WTC11 (cell line): ENCODE results near the gene NR2F6. TPM values are rescaled to one million over a fixed set of nuclear protein-coding genes. Genes with fewer than 3 reads are reported as not detected.
A peak's percentile ranks its signal among the peaks of the same experiment; 100 is the strongest.

ENCODE experiments used
- ATF1 ChIP-seq: sonication (generic); formaldehyde crosslinking; IDR thresholded peaks from 2 replicates; pipeline ENCODE4 v1.8.1; 2023; ENCODE audit warnings: mild to moderate bottlenecking, moderate library complexity, missing genetic modification reagents
- CREB1 ChIP-seq: sonication (generic); formaldehyde crosslinking; IDR thresholded peaks from 2 replicates; pipeline ENCODE4 v1.8.0; 2023; ENCODE audit warnings: mild to moderate bottlenecking, missing genetic modification reagents
- EMX1 ChIP-seq: fragments of 250-450 bp; sonication (Bioruptor Pico); IDR thresholded peaks from 2 replicates; pipeline ENCODE4 v1.8.0; 2021; ENCODE audit warnings: mild to moderate bottlenecking
- ESRRA ChIP-seq: sonication (generic); formaldehyde crosslinking; IDR thresholded peaks from 2 replicates; pipeline ENCODE4 v1.8.1; 2022; ENCODE audit warnings: mild to moderate bottlenecking, missing genetic modification reagents, borderline replicate concordance
- FOXP1 ChIP-seq: sonication (generic); formaldehyde crosslinking; IDR thresholded peaks from 2 replicates; pipeline ENCODE4 v1.8.0; 2022; ENCODE audit warnings: missing genetic modification reagents, mild to moderate bottlenecking, moderate library complexity, borderline replicate concordance
- GABPB1 ChIP-seq: sonication (generic); formaldehyde crosslinking; IDR thresholded peaks from 2 replicates; pipeline ENCODE4 v1.8.1; 2023; ENCODE audit warnings: mild to moderate bottlenecking, missing genetic modification reagents
- GRHL2 ChIP-seq: fragments of 250-450 bp; sonication (Bioruptor Pico); IDR thresholded peaks from 2 replicates; pipeline ENCODE4 v1.8.0; 2022; ENCODE audit warnings: mild to moderate bottlenecking, moderate library complexity; ENCODE audit not compliant: insufficient replicate concordance, severe bottlenecking
- IRF2 ChIP-seq: sonication (generic); formaldehyde crosslinking; IDR thresholded peaks from 2 replicates; pipeline ENCODE4 v1.8.0; 2022; ENCODE audit warnings: low read depth, missing genetic modification reagents, borderline replicate concordance
- MYBL2 ChIP-seq: sonication (generic); formaldehyde crosslinking; IDR thresholded peaks from 2 replicates; pipeline ENCODE4 v1.8.1; 2023; ENCODE audit warnings: mild to moderate bottlenecking, moderate library complexity, missing genetic modification reagents
- NFYB ChIP-seq: sonication (generic); formaldehyde crosslinking; conservative IDR thresholded peaks from 2 replicates; pipeline ENCODE4 v1.8.0; 2022; ENCODE audit warnings: low read depth, missing genetic modification reagents
- NR3C1 ChIP-seq: sonication (generic); formaldehyde crosslinking; conservative IDR thresholded peaks from 2 replicates; pipeline ENCODE4 v1.8.1; 2023; ENCODE audit warnings: low read depth, mild to moderate bottlenecking, missing genetic modification reagents
- OVOL2 ChIP-seq: fragments of 250-450 bp; sonication (Bioruptor Pico); IDR thresholded peaks from 2 replicates; pipeline ENCODE4 v1.9.0; 2021; ENCODE audit warnings: mild to moderate bottlenecking, borderline replicate concordance
- PRRX2 ChIP-seq: fragments of 250-450 bp; sonication (Bioruptor Pico); IDR thresholded peaks from 2 replicates; pipeline ENCODE4 v1.8.0; 2021; ENCODE audit warnings: mild to moderate bottlenecking
- RORB ChIP-seq: fragments of 250-450 bp; sonication (Bioruptor Pico); IDR thresholded peaks from 2 replicates; pipeline ENCODE4 v1.9.0; 2021; ENCODE audit warnings: mild to moderate bottlenecking
- TCF7 ChIP-seq: sonication (generic); formaldehyde crosslinking; IDR thresholded peaks from 2 replicates; pipeline ENCODE4 v1.8.0; 2022; ENCODE audit warnings: mild to moderate bottlenecking, low read depth, missing genetic modification reagents, moderate library complexity
- ZNF121 ChIP-seq: sonication (generic); formaldehyde crosslinking; IDR thresholded peaks from 2 replicates; pipeline ENCODE4 v1.8.0; 2023; ENCODE audit warnings: missing genetic modification reagents
- ZNF263 ChIP-seq: sonication (generic); formaldehyde crosslinking; IDR thresholded peaks from 2 replicates; pipeline ENCODE4 v1.8.1; 2022; ENCODE audit warnings: low read depth, mild to moderate bottlenecking, moderate library complexity, missing genetic modification reagents
- ZNF423 ChIP-seq: fragments of 250-450 bp; sonication (Bioruptor Pico); IDR thresholded peaks from 2 replicates; pipeline ENCODE4 v2.1.2; 2022; ENCODE audit warnings: mild to moderate bottlenecking, moderate library complexity
- ZNF671 ChIP-seq: fragments of 250-450 bp; sonication (Bioruptor Pico); IDR thresholded peaks from 2 replicates; pipeline ENCODE4 v1.8.0; 2021; ENCODE audit warnings: mild to moderate bottlenecking
- total RNA-seq: library from RNA; stranded (reverse); gene quantifications from 3 replicates; pipeline ENCODE4 v1.2.3, GENCODE V29; 2021
- TF ChIP-seq, protein P1 (sequence below): fragments of 250-450 bp; sonication (Bioruptor Pico); IDR thresholded peaks from 2 replicates; pipeline ENCODE4 v1.9.0; 2021; ENCODE audit warnings: mild to moderate bottlenecking
- TF ChIP-seq, protein P2 (sequence below): sonication (generic); formaldehyde crosslinking; IDR thresholded peaks from 2 replicates; pipeline ENCODE4 v1.8.0; 2023; ENCODE audit warnings: missing genetic modification reagents
- TF ChIP-seq, protein P3 (sequence below): sonication (generic); formaldehyde crosslinking; IDR thresholded peaks from 2 replicates; pipeline ENCODE4 v1.8.1; 2022; ENCODE audit warnings: mild to moderate bottlenecking, missing genetic modification reagents, moderate library complexity, borderline replicate concordance
- TF ChIP-seq, protein P4 (sequence below): sonication (generic); formaldehyde crosslinking; IDR thresholded peaks from 2 replicates; pipeline ENCODE4 v1.8.1; 2023; ENCODE audit warnings: mild to moderate bottlenecking, missing genetic modification reagents
- TF ChIP-seq, protein P5 (sequence below): sonication (generic); formaldehyde crosslinking; conservative IDR thresholded peaks from 2 replicates; pipeline ENCODE4 v1.8.1; 2022; ENCODE audit warnings: mild to moderate bottlenecking, missing genetic modification reagents
- TF ChIP-seq, protein P6 (sequence below): sonication (generic); formaldehyde crosslinking; IDR thresholded peaks from 2 replicates; pipeline ENCODE4 v1.8.1; 2022; ENCODE audit warnings: low read depth, missing genetic modification reagents, borderline replicate concordance
- TF ChIP-seq, protein P7 (sequence below): fragments of 250-450 bp; sonication (Bioruptor Pico); IDR thresholded peaks from 2 replicates; pipeline ENCODE4 v2.1.2; 2022; ENCODE audit warnings: mild to moderate bottlenecking, moderate library complexity
- TF ChIP-seq, protein P8 (sequence below): sonication (generic); formaldehyde crosslinking; IDR thresholded peaks from 2 replicates; pipeline ENCODE4 v1.8.0; 2022; ENCODE audit warnings: mild to moderate bottlenecking, missing genetic modification reagents

NR2F6 gene
- total RNA-seq, 1 experiment from 2014 or later: 145 TPM

DNA sequence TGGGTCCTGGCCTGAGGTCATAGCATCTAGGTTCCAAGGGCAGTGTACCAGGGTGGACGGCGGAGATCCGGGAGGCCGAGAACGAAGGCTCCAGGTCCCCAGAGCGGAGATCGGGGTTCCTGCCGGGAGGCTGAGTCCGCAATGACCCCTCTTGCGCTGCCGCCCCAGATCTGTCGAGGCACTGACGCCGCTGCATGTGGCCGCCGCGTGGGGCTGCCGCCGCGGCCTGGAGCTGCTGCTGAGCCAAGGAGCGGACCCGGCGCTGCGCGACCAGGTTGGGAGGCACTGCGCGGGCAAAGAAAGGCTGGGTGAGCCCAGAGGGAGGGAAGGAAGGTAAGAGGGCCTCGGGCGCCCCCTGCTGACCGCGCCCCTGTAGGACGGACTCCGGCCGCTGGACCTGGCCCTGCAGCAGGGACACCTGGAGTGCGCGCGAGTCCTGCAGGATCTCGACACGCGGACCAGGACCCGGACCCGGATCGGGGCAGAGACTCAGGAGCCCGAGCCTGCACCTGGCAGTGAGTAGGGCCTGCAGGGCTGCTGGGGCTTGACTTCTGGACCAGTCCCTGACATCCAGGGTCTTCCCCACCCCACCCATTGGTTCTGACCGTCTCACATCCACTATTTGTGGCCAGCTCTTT lies 36.9 kb upstream of the NR2F6 start (continued):
- TF ChIP-seq GRHL2 (CRISPR knock-in tag) (no peak), ESRRA (CRISPR knock-in tag) (peak; percentile 96; the same call in 1 of the 2 replicates), RORB (CRISPR knock-in tag) (no peak), CREB1 (CRISPR knock-in tag) (peak; percentile 83; the same call in 1 of the 2 replicates), ZNF121 (CRISPR knock-in tag) (peak; percentile 93), PRRX2 (CRISPR knock-in tag) (0 out of 2 replicates have a peak, but pooled peaks have one; percentile 51), ZNF423 (CRISPR knock-in tag) (peak; percentile 39; the same call in 1 of the 2 replicates), ZNF263 (CRISPR knock-in tag) (0 out of 2 replicates have a peak, but pooled peaks have one; percentile 48), NFYB (CRISPR knock-in tag) (peak; percentile 52; the same call in 1 of the 2 replicates), FOXP1 (CRISPR knock-in tag) (peak; percentile 99), ATF1 (CRISPR knock-in tag) (0 out of 2 replicates have a peak, but pooled peaks have one; percentile 36), EMX1 (CRISPR knock-in tag) (no peak), OVOL2 (CRISPR knock-in tag) (no peak), TCF7 (CRISPR knock-in tag) (peak; percentile 96), ZNF671 (CRISPR knock-in tag) (no peak), NR3C1 (CRISPR knock-in tag) (peak; percentile 78; the same call in 1 of the 2 replicates), IRF2 (CRISPR knock-in tag) (no peak), MYBL2 (CRISPR knock-in tag) (peak; percentile 93), GABPB1 (CRISPR knock-in tag) (0 out of 2 replicates have a peak, but pooled peaks have one; percentile 8)
- TF ChIP-seq, protein P1, sequence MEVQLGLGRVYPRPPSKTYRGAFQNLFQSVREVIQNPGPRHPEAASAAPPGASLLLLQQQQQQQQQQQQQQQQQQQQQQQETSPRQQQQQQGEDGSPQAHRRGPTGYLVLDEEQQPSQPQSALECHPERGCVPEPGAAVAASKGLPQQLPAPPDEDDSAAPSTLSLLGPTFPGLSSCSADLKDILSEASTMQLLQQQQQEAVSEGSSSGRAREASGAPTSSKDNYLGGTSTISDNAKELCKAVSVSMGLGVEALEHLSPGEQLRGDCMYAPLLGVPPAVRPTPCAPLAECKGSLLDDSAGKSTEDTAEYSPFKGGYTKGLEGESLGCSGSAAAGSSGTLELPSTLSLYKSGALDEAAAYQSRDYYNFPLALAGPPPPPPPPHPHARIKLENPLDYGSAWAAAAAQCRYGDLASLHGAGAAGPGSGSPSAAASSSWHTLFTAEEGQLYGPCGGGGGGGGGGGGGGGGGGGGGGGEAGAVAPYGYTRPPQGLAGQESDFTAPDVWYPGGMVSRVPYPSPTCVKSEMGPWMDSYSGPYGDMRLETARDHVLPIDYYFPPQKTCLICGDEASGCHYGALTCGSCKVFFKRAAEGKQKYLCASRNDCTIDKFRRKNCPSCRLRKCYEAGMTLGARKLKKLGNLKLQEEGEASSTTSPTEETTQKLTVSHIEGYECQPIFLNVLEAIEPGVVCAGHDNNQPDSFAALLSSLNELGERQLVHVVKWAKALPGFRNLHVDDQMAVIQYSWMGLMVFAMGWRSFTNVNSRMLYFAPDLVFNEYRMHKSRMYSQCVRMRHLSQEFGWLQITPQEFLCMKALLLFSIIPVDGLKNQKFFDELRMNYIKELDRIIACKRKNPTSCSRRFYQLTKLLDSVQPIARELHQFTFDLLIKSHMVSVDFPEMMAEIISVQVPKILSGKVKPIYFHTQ: no peak
- TF ChIP-seq, protein P2, sequence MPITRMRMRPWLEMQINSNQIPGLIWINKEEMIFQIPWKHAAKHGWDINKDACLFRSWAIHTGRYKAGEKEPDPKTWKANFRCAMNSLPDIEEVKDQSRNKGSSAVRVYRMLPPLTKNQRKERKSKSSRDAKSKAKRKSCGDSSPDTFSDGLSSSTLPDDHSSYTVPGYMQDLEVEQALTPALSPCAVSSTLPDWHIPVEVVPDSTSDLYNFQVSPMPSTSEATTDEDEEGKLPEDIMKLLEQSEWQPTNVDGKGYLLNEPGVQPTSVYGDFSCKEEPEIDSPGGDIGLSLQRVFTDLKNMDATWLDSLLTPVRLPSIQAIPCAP (CRISPR knock-in tag): peak; percentile 82
- TF ChIP-seq, protein P3, sequence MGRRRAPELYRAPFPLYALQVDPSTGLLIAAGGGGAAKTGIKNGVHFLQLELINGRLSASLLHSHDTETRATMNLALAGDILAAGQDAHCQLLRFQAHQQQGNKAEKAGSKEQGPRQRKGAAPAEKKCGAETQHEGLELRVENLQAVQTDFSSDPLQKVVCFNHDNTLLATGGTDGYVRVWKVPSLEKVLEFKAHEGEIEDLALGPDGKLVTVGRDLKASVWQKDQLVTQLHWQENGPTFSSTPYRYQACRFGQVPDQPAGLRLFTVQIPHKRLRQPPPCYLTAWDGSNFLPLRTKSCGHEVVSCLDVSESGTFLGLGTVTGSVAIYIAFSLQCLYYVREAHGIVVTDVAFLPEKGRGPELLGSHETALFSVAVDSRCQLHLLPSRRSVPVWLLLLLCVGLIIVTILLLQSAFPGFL: 0 out of 2 replicates have a peak, but pooled peaks have one; percentile 63
- TF ChIP-seq, protein P4, sequence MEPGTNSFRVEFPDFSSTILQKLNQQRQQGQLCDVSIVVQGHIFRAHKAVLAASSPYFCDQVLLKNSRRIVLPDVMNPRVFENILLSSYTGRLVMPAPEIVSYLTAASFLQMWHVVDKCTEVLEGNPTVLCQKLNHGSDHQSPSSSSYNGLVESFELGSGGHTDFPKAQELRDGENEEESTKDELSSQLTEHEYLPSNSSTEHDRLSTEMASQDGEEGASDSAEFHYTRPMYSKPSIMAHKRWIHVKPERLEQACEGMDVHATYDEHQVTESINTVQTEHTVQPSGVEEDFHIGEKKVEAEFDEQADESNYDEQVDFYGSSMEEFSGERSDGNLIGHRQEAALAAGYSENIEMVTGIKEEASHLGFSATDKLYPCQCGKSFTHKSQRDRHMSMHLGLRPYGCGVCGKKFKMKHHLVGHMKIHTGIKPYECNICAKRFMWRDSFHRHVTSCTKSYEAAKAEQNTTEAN (CRISPR knock-in tag): peak; percentile 77
- TF ChIP-seq, protein P5, sequence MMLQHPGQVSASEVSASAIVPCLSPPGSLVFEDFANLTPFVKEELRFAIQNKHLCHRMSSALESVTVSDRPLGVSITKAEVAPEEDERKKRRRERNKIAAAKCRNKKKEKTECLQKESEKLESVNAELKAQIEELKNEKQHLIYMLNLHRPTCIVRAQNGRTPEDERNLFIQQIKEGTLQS (CRISPR knock-in tag): no peak; the same call in 1 of the 2 replicates
- TF ChIP-seq, protein P6, sequence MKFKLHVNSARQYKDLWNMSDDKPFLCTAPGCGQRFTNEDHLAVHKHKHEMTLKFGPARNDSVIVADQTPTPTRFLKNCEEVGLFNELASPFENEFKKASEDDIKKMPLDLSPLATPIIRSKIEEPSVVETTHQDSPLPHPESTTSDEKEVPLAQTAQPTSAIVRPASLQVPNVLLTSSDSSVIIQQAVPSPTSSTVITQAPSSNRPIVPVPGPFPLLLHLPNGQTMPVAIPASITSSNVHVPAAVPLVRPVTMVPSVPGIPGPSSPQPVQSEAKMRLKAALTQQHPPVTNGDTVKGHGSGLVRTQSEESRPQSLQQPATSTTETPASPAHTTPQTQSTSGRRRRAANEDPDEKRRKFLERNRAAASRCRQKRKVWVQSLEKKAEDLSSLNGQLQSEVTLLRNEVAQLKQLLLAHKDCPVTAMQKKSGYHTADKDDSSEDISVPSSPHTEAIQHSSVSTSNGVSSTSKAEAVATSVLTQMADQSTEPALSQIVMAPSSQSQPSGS (CRISPR knock-in tag): peak; percentile 90; the same call in 1 of the 2 replicates
- TF ChIP-seq, protein P7, sequence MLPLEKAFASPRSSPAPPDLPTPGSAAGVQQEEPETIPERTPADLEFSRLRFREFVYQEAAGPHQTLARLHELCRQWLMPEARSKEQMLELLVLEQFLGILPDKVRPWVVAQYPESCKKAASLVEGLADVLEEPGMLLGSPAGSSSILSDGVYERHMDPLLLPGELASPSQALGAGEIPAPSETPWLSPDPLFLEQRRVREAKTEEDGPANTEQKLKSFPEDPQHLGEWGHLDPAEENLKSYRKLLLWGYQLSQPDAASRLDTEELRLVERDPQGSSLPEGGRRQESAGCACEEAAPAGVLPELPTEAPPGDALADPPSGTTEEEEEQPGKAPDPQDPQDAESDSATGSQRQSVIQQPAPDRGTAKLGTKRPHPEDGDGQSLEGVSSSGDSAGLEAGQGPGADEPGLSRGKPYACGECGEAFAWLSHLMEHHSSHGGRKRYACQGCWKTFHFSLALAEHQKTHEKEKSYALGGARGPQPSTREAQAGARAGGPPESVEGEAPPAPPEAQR: no peak
- TF ChIP-seq, protein P8, sequence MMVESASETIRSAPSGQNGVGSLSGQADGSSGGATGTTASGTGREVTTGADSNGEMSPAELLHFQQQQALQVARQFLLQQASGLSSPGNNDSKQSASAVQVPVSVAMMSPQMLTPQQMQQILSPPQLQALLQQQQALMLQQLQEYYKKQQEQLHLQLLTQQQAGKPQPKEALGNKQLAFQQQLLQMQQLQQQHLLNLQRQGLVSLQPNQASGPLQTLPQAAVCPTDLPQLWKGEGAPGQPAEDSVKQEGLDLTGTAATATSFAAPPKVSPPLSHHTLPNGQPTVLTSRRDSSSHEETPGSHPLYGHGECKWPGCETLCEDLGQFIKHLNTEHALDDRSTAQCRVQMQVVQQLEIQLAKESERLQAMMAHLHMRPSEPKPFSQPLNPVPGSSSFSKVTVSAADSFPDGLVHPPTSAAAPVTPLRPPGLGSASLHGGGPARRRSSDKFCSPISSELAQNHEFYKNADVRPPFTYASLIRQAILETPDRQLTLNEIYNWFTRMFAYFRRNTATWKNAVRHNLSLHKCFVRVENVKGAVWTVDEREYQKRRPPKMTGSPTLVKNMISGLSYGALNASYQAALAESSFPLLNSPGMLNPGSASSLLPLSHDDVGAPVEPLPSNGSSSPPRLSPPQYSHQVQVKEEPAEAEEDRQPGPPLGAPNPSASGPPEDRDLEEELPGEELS (CRISPR knock-in tag): peak; percentile 84
